ENCODE measurements around the gene TBL3.

Gene TBL3

GRCh38 chr16:1990351-1991134 is 18.7 kb downstream of the TBL3 start:
- peak overlapping the region; percentile 11; the same call in 1 of the 2 replicates for H3K27ac ChIP-seq
- TF ChIP-seq ZFX (IDR thresholded peaks at IDR 0.05) = no peak
- no peak for TF ChIP-seq CTCF (conservative IDR thresholded peaks at IDR 0.05)

GRCh38 chr16:1991135-1991551 is 19.3 kb downstream of the TBL3 start:
- no peak for TF ChIP-seq CTCF (conservative IDR thresholded peaks at IDR 0.05)
- H3K27ac ChIP-seq = no peak overlapping the region

- TF ChIP-seq CTCF (conservative IDR thresholded peaks at IDR 0.05) (no peak), ZFX (IDR thresholded peaks at IDR 0.05) (no peak)
- no peak overlapping the region for H3K27ac ChIP-seq
Observed at GRCh38 chr16:1991588-1991947, 19.7 kb downstream of the TBL3 start.

- H3K27ac ChIP-seq = peak overlapping the region; percentile 0; the same call in 1 of the 2 replicates
- no peak for TF ChIP-seq ZFX (IDR thresholded peaks at IDR 0.05)
- no peak for TF ChIP-seq CTCF (conservative IDR thresholded peaks at IDR 0.05)
Observed at GRCh38 chr16:1991948-1992703, 20.3 kb downstream of the TBL3 start.

- H3K27ac ChIP-seq = peak overlapping the region; percentile 0; the same call in 1 of the 2 replicates
- TF ChIP-seq CTCF (conservative IDR thresholded peaks at IDR 0.05) (no peak), ZFX (IDR thresholded peaks at IDR 0.05) (no peak)
Observed at GRCh38 chr16:1992704-1993317, 21.0 kb downstream of the TBL3 start.

- H3K27ac ChIP-seq = peak overlapping the region; percentile 0; the same call in 1 of the 2 replicates
- TF ChIP-seq ZFX (IDR thresholded peaks at IDR 0.05) = no peak
- TF ChIP-seq CTCF (conservative IDR thresholded peaks at IDR 0.05) = no peak
Observed at GRCh38 chr16:1993731-1994131, 21.9 kb downstream of the TBL3 start.

Measured in C4-2B (cell line).